Keratinocyte (primary cell): Measurements from ENCODE around the gene SCAF4. TPM values are rescaled to one million over a fixed set of nuclear protein-coding genes. Genes with fewer than 3 reads are reported as not detected.

Experiments used
- DNase-seq: peaks from one replicate; pipeline ENCODE4 v3.0.0-alpha.2; 2011; ENCODE audit warnings: low read depth, missing footprints, low spot score
- FAIRE-seq: peaks from 2 replicates; lab custom pipeline; 2011; peaks lifted over from hg19 to GRCh38; lab: Jason Lieb, UNC
- H2AFZ ChIP-seq: 2 replicates; pipeline ENCODE4 v1.6.0; 2012; ENCODE audit warnings: low read length, control low read depth, inconsistent platforms; ENCODE audit not compliant: control insufficient read depth
- H3K27ac ChIP-seq: 2 replicates; pipeline ENCODE4 v1.5.1; 2011; ENCODE audit warnings: low read length; ENCODE audit not compliant: control insufficient read depth, insufficient read depth
- H3K27me3 ChIP-seq: 3 replicates; pipeline ENCODE4 v1.6.0; 2011; ENCODE audit warnings: low read length; ENCODE audit not compliant: control insufficient read depth, insufficient read depth; ENCODE audit errors: extremely low read depth
- H3K36me3 ChIP-seq, 2 experiments: 2 replicates in 1 of 2; 3 replicates in 1 of 2; pipeline ENCODE4 v1.5.1; 2011; ENCODE audit warnings: low read length in 2 of 2, mild to moderate bottlenecking in 1 of 2; ENCODE audit not compliant: control insufficient read depth in 2 of 2, insufficient read depth in 2 of 2; ENCODE audit errors: extremely low read depth in 1 of 2
- H3K4me1 ChIP-seq: 3 replicates; pipeline ENCODE4 v1.5.1; 2011; ENCODE audit warnings: low read length; ENCODE audit not compliant: control insufficient read depth, insufficient read depth; ENCODE audit errors: extremely low read depth
- H3K4me2 ChIP-seq: 3 replicates; pipeline ENCODE4 v1.6.0; 2011; ENCODE audit warnings: low read depth, low read length; ENCODE audit not compliant: control insufficient read depth, insufficient read depth; ENCODE audit errors: extremely low read depth
- H3K4me3 ChIP-seq, 3 experiments: fragments of 200-600 bp in 1 of 3; sonication (generic) in 1 of 3; 2 replicates in 2 of 3; 3 replicates in 1 of 3; pipeline ENCODE4 v1.5.1; 2011 to 2016; ENCODE audit warnings: low read length in 3 of 3, mild to moderate bottlenecking in 3 of 3, control low read depth in 2 of 3, inconsistent platforms in 1 of 3, low read depth in 1 of 3, mixed read lengths in 1 of 3, mixed run types in 1 of 3, moderate library complexity in 1 of 3; ENCODE audit not compliant: control insufficient read depth in 2 of 3, insufficient read depth in 2 of 3; ENCODE audit errors: extremely low read depth in 1 of 3
- H3K79me2 ChIP-seq: 2 replicates; pipeline ENCODE4 v1.6.0; 2012; ENCODE audit warnings: low read length; ENCODE audit not compliant: control insufficient read depth, insufficient read depth
- H3K9ac ChIP-seq: 3 replicates; pipeline ENCODE4 v1.6.0; 2011; ENCODE audit warnings: low read length; ENCODE audit not compliant: control insufficient read depth, insufficient read depth; ENCODE audit errors: extremely low read depth
- H3K9me1 ChIP-seq: 3 replicates; pipeline ENCODE4 v1.6.0; 2011; ENCODE audit warnings: low read length; ENCODE audit not compliant: control insufficient read depth, insufficient read depth; ENCODE audit errors: extremely low read depth
- H3K9me3 ChIP-seq: 2 replicates; pipeline ENCODE4 v1.5.1; 2012; ENCODE audit warnings: low read depth, low read length; ENCODE audit not compliant: control insufficient read depth
- H4K20me1 ChIP-seq: 3 replicates; pipeline ENCODE4 v1.6.0; 2011; ENCODE audit warnings: low read length; ENCODE audit not compliant: control insufficient read depth, insufficient read depth; ENCODE audit errors: extremely low read depth
- EZH2 ChIP-seq: IDR thresholded peaks from one replicate; pipeline ENCODE4 v1.6.1; 2012; ENCODE audit warnings: inconsistent platforms, mild to moderate bottlenecking, low read length, moderate library complexity
- dilution Hi-C: fragments of 300-500 bp; cut with MboI; formaldehyde crosslinking; loops from one replicate; pipeline ENCODE4 v1.7.0; 2020; ENCODE audit warnings: low sequenced_read_pairs; ENCODE audit not compliant: extremely low pct_ligation_motif_present
- polyA plus RNA-seq, 5 experiments: library from polyadenylated mRNA; depleted of rRNA in 3 of 5; stranded (reverse) in 3 of 5; stranded (forward) in 1 of 5; unstranded in 1 of 5; fragments of >200 nt; gene quantifications; 1 replicate in 1 of 5; 2 replicates in 3 of 5; 3 replicates in 1 of 5; pipeline versions ENCODE4 v1.2.1 to v1.2.3, GENCODE V29; 2011 to 2012; ENCODE audit warnings: missing spikeins in 2 of 5, low read depth in 1 of 5, low replicate concordance in 1 of 5
- TF ChIP-seq, protein P1 (sequence below), 3 experiments: IDR thresholded peaks in 1 of 3; conservative IDR thresholded peaks in 1 of 3; optimal IDR thresholded peaks in 1 of 3; 2 replicates in 2 of 3; 3 replicates in 1 of 3; pipeline versions ENCODE3 to v1.5.1; 2011; ENCODE audit warnings: low read length in 3 of 3, mild to moderate bottlenecking in 3 of 3, moderate library complexity in 2 of 3, control low read depth in 1 of 3, inconsistent platforms in 1 of 3; ENCODE audit not compliant: insufficient read depth in 2 of 3; ENCODE audit errors: extremely low read depth in 1 of 3

Gene SCAF4
- polyA plus RNA-seq, 1 donor (not counting 4 experiments of a cell fraction or from before 2014, with no cell fraction given) = 7.5 TPM

DNA sequence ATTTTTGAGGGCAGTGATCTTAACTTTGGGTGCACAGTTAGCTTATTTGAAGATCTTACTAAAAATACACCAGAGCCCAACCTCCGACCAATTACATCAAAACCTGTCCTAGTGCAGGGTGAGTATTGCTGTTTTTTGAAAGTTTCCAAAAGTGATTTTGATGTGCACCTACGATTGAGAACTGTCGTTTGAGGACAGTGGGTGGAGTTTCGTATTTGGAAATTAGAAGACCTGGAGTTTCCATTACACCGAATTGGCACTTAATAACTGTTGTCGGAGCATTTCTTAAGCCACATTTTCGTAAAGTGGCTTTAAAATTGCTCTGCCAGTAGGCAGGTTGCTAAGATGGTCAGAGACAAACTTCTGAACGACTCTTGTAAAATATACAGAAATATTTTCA, 71.3 kb downstream of the SCAF4 start:
- no peak for FAIRE-seq
- Histone ChIP-seq H3K9ac (peak overlapping the region; percentile 92), H3K9me3 (no peaks in the 10 kb centered on the region), H4K20me1 (no peaks in the 10 kb centered on the region), H3K27me3 (no peaks in the 10 kb centered on the region), H3K9me1 (no peaks in the 10 kb centered on the region), H2AFZ (no peak overlapping the region), H3K4me1 (peaks cover 13% of the 10 kb centered on the region), H3K79me2 (peaks cover 45% of the 10 kb centered on the region), H3K4me2 (peak overlapping the region; percentile 81), H3K27ac (peak overlapping the region; percentile 87), H3K4me3 (peak overlapping the region; percentile 85 to 91 (median 85)), H3K36me3 (peaks cover 7 to 8% of the 10 kb centered on the region in 2 experiments)
- TF ChIP-seq EZH2 = no peak
- TF ChIP-seq, protein P1, sequence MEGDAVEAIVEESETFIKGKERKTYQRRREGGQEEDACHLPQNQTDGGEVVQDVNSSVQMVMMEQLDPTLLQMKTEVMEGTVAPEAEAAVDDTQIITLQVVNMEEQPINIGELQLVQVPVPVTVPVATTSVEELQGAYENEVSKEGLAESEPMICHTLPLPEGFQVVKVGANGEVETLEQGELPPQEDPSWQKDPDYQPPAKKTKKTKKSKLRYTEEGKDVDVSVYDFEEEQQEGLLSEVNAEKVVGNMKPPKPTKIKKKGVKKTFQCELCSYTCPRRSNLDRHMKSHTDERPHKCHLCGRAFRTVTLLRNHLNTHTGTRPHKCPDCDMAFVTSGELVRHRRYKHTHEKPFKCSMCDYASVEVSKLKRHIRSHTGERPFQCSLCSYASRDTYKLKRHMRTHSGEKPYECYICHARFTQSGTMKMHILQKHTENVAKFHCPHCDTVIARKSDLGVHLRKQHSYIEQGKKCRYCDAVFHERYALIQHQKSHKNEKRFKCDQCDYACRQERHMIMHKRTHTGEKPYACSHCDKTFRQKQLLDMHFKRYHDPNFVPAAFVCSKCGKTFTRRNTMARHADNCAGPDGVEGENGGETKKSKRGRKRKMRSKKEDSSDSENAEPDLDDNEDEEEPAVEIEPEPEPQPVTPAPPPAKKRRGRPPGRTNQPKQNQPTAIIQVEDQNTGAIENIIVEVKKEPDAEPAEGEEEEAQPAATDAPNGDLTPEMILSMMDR (optimal IDR thresholded peaks at IDR 0.05 in 1 of 3, IDR thresholded peaks at IDR 0.05 in 1 of 3, conservative IDR thresholded peaks at IDR 0.05 in 1 of 3; ENCODE audit: extremely low read depth in 1 of 3, insufficient read depth in 2 of 3, low read length in 3 of 3) = no peak
- dilution Hi-C loops = no loop called here
- no peak for DNase-seq

DNA sequence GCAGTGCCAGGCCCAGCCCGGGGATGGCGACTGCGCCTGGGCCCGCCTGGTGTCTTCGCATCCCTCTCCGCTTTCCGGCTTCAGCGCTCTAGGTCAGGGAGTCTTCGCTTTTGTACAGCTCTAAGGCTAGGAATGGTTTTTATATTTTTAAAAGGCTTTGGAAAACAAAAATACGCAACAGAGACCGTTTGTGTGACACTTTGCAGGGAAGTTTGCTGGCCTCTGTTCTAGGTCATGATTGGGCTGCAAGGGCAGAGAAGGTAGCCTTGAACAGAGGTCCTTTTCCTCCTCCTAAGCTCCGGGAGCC, 71.7 kb downstream of the SCAF4 start:
- Histone ChIP-seq H4K20me1 (no peaks in the 10 kb centered on the region), H3K79me2 (peaks cover 41% of the 10 kb centered on the region), H3K9ac (peak overlapping the region; percentile 92), H2AFZ (peak overlapping the region; percentile 50), H3K4me1 (peaks cover 13% of the 10 kb centered on the region), H3K9me1 (no peaks in the 10 kb centered on the region), H3K9me3 (no peaks in the 10 kb centered on the region), H3K36me3 (peaks cover 5 to 6% of the 10 kb centered on the region in 2 experiments), H3K4me3 (peak overlapping the region; percentile 85 to 91 (median 85)), H3K4me2 (peak overlapping the region; percentile 81), H3K27ac (peak overlapping the region; percentile 87), H3K27me3 (no peaks in the 10 kb centered on the region)
- no peak for FAIRE-seq
- TF ChIP-seq EZH2 = no peak
- TF ChIP-seq, protein P1 (optimal IDR thresholded peaks at IDR 0.05 in 1 of 3, IDR thresholded peaks at IDR 0.05 in 1 of 3, conservative IDR thresholded peaks at IDR 0.05 in 1 of 3; ENCODE audit: extremely low read depth in 1 of 3, insufficient read depth in 2 of 3, low read length in 3 of 3) = no peak
- dilution Hi-C loops = no loop called here
- no peak for DNase-seq
